GM18870 (cell line): ENCODE results near the gene FAM20B.

Source experiments
- ATAC-seq: cut with Tn5 transposase; IDR thresholded peaks from one replicate; pipeline ENCODE4 v1.9.1; 2021; ENCODE audit warnings: moderate library complexity; ENCODE audit not compliant: unreplicated experiment

Gene FAM20B

GRCh38 chr1:179089827-179090482, 64.3 kb downstream of the FAM20B start:
- ATAC-seq = no peak

DNA sequence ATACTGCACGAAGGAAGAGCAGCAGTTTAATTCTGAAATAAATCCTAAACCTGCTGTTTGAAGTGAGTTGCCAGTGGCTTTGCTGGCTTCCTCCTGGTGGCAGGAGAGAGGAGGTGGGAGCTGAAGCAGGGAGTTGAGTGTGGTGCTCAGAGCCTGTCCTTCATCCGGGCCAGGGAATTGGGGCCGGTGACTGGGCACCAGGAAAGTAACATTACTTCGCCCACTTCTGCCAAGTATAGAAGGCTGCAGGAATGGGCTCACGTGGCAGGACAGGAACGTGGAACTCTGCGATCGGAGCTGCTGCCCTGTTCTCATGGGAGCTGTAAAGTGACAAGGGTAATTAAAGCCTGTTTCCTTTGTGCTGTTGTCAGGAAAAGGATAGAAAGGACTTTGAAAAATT, 64.8 kb downstream of the FAM20B start:
- no peak for ATAC-seq

- no peak for ATAC-seq
Observed at GRCh38 chr1:179090923-179091322, 65.2 kb downstream of the FAM20B start.

DNA sequence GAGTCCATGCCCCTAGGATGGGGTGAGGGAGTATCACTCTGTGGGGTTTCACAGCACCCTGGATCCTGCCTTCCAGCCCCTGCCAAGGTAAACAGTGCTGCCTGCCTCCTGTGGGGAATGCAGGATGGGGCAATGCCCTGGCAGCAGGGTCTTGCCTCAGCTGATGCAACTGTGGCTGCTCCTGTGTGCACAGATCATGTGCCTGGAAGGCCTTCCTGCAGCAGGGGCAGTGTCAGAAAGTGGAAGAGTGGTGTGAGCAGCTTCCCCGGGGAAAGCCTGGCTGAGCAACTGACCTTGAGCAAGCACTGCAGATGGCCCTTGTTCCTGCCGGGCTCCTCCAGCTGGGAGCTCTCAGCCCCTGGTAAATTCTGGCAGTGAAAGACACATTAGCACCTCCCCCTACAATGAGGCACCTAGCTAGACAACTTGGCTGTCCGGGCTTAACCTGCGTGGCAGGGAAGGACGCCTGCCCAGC, 66.0 kb downstream of the FAM20B start:
- no peak for ATAC-seq

GRCh38 chr1:179092896-179093461, 67.3 kb downstream of the FAM20B start:
- ATAC-seq = no peak

GRCh38 chr1:179094818-179095217, 69.1 kb downstream of the FAM20B start:
- no peak for ATAC-seq

DNA sequence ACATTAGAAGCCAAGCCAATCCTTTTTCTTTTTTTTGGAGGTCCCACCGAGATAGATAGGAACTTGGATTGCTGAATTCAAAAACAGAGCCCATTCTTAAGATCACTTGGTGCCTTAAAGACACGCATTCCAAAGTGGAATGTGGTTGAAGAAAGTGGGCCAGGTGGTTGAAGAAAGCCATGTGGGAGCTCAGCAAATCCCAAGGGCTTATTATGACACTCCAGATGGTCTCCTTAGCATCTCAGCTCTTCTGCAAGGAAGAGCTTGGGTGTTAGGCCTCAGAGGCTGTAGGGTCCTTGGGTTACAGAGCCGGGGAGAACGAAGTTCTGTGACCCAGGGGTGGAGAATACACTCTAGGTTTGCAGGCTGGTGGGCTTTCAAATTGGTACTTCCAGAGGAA, 69.7 kb downstream of the FAM20B start:
- no peak for ATAC-seq

DNA sequence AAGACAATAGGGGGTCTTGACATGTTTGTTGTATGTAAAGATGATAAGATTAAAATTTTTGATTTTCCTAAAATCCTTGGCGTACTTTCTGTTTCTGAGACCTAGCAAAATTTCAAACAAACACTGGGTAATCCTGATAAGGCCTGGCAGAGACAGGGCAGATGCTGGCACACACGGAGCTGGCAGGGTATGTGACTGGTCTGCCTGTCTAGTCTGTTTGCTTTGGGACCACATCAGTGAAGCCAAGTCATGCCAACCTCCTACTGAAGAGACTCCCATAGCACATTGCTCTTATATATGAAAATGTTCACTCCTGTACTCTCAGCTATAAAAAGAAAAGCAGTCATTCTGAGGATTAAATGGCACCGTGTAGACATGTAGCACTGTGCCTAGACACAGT, 70.2 kb downstream of the FAM20B start:
- no peak for ATAC-seq

GRCh38 chr1:179099891-179100290, 74.2 kb downstream of the FAM20B start:
- ATAC-seq = no peak

- no peak for ATAC-seq
Observed at GRCh38 chr1:179101566-179101965, 75.9 kb downstream of the FAM20B start.

DNA sequence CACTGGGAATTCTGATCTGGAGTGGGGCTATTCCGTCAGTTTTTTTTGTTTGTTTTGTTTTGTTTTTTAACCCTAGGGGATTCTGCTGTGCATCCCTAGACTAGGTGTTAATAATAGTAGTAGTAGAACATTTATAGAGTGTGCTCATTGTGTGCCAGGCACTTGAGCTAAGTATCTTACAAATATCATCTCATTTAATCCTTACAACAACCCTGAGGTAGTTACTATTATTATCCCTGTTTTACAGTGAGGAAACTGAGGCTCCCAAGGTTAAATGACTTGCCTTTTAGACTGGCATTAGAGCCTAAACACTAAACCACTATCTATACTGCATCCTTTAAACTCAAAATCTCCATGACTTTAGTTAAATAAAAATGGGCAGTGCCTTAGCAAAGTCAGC, 78.3 kb downstream of the FAM20B start:
- ATAC-seq = no peak

DNA sequence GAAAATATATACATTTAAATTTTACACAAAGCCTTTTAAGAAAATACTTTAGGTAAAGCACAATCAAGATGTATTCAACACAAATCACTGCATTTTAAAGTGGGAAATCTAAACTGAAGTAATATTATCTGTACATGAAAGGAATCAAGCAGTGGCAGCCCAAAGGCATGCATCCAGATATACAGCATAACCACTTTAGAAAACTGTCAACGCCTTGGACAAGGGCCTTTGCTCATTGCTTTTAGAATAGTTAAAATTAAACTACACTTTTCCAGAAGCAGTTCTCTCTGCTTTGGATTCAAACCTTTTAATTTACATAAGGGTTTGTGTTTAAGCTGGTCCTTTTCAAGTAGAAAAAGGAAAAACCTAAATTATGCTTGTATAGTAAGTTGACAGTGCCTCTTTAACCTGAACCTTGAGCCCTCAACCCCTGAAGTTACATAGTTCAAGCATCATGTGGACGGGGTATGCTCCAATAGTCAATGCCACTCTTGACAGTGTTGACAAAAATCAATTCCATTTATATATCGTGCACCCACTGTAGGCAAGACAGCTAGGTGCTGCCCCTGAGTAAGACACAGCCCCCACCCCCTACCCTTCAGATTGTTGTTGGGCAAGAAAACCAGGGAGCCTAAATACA, 79.0 kb downstream of the FAM20B start:
- no peak for ATAC-seq

DNA sequence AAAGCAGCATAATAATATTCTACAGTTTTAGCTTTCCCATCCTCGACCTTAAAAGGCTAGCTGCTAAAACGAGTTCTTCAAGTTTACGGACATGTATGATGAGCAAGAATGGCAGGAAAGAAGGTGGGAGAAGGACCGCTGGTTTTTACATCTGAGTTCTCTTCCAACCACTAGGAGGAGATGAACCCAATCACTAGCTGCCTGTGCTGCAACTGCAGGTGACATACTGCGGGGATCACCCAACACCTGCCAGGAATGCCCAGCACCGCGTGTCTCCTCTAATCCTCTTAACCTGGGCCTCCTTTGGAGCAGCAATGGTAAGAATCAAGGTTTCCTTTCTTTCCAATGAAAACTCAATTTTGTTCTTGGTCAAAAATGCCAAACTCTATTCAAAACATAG, 79.7 kb downstream of the FAM20B start:
- ATAC-seq = no peak

DNA sequence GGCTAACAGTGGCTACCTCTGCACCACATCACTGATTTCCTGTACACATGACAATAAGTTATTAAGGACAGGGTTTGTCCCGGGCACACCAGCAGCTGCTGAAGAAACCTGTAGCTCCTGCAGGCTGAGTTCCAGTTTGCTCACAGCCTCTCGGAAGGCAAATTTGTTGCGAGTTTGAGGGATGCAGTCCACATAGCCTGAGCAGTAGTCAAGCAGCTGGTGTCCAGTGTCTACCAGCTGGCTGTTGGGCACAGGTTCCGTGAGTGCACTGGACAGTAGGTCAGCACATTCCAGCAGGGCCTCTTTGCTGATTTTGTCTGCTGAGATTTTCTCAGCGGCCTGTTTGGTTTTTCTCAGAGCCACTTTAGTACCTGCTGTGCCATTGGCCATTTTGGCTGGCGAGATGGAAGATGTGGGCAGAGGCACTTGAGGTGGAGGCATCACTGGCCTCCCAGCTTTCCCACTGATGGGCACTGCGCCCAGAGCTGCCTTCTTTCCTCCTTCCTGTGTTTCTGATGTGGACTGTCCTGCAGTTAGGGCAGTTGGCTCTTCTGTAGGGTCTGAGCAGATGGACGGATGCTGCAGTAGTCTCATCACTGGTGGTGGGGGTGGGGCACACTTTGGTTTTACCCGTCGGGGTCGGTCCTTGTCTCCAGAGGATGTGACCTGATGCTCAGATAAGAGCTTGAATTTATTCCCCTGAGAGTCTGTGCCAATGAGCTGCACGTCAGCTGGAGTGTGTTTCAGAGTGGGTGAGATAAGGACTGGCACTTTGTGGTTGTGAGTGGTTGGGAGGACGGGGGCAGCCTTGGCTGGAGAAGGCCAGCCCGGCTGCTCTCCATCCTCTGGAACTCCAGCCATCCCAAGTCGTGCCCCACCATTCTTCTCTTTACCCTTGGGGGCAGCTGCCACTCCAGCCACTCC, 82.3 kb downstream of the FAM20B start:
- no peak for ATAC-seq

DNA sequence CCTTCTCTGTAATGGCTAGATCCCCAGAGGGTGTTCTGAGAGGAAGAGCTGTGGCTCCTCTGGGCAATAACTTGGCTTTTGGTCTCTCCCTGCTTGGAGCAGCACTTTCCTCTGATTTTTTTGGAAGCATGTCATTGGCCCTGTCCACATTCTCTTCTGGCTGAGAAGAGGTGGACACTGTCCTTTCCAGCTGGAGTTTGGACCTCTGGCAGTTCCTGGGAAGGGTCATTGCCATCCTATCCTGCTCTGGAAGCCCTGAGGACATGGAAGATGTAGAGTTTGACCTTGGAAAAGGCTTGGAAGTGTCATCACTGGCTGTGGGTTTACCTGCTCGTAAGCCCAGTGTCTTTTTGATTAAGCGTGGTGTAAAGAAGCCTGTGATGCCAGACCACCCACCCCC, 83.0 kb downstream of the FAM20B start:
- no peak for ATAC-seq

GRCh38 chr1:179115181-179115580, 89.5 kb downstream of the FAM20B start:
- no peak for ATAC-seq

GRCh38 chr1:179119513-179119912, 93.8 kb downstream of the FAM20B start:
- ATAC-seq = no peak

GRCh38 chr1:179120736-179121135, 95.0 kb downstream of the FAM20B start:
- ATAC-seq = no peak

GRCh38 chr1:179121159-179121938, 95.7 kb downstream of the FAM20B start:
- no peak for ATAC-seq

- no peak for ATAC-seq
Observed at GRCh38 chr1:179124873-179125272, 99.2 kb downstream of the FAM20B start.
